Left ventricle myocardium inferior (tissue), 1 donor: ENCODE measurements around the gene LMAN1. TPM values are rescaled to one million over a fixed set of nuclear protein-coding genes. Genes with fewer than 3 reads are reported as not detected.

ENCODE experiments used
- DNase-seq: peaks from one replicate; pipeline ENCODE4 v3.0.0-alpha.2; 2020
- H3K27ac ChIP-seq: fragments of 200-600 bp; replicated peaks from 2 replicates; pipeline ENCODE4 v1.8.0; 2021
- H3K27me3 ChIP-seq: fragments of 200-600 bp; 2 replicates; pipeline ENCODE4 v1.8.0; 2021; ENCODE audit warnings: low read depth
- H3K36me3 ChIP-seq: fragments of 200-600 bp; 2 replicates; pipeline ENCODE4 v1.8.0; 2021
- H3K4me1 ChIP-seq: fragments of 200-600 bp; 2 replicates; pipeline ENCODE4 v1.8.0; 2021
- H3K4me3 ChIP-seq: fragments of 200-600 bp; 2 replicates; pipeline ENCODE4 v1.8.0; 2021; ENCODE audit warnings: mild to moderate bottlenecking, moderate library complexity
- H3K9me3 ChIP-seq: fragments of 200-600 bp; replicated peaks from 2 replicates; pipeline ENCODE4 v1.8.0; 2021
- CTCF ChIP-seq: fragments of 200-600 bp; IDR thresholded peaks from 2 replicates; pipeline ENCODE4 v1.8.0; 2021; ENCODE audit warnings: antibody characterized with exemption, mild to moderate bottlenecking, borderline replicate concordance
- intact Hi-C: fragments of 100-400 bp; cut with micrococcal nuclease; formaldehyde crosslinking; loops from one replicate; pipeline ENCODE4 v1.11.0; 2022
- total RNA-seq: library from RNA; stranded (reverse); fragmentation: NEBNext Ultra II Directional; extraction: Animal tissue kit (Norgen Biotek cat#: 25700); gene quantifications from one replicate; pipeline ENCODE4 v1.2.1, GENCODE V29; 2021
- donor health status: DM: no; HTN: yes; CAD: no; lungs with severe emphysema.

Gene LMAN1
- total RNA-seq, 1 donor from 2014 or later, result 56.8 TPM

- Histone ChIP-seq H3K4me1 (peaks cover 13% of the 10 kb centered on the region), H3K4me3 (no peak overlapping the region), H3K27me3 (peaks cover 82% of the 10 kb centered on the region), H3K36me3 (no peaks in the 10 kb centered on the region), H3K27ac (no peak overlapping the region), H3K9me3 (no peaks in the 10 kb centered on the region)
- no peak for DNase-seq
- no peak for TF ChIP-seq CTCF
- intact Hi-C loops, result no loop called here
Measured at GRCh38 chr18:59306640-59307039, 52.4 kb downstream of the LMAN1 start.

- H3K4me3 ChIP-seq, result no peak overlapping the region
- no peak overlapping the region for H3K27ac ChIP-seq
- intact Hi-C loops, result no loop called here
- peaks cover 13% of the 10 kb centered on the region for H3K4me1 ChIP-seq
- no peak for DNase-seq
- peaks cover 82% of the 10 kb centered on the region for H3K27me3 ChIP-seq
- TF ChIP-seq CTCF, result no peak
- no peaks in the 10 kb centered on the region for H3K9me3 ChIP-seq
- H3K36me3 ChIP-seq, result no peaks in the 10 kb centered on the region
Measured at GRCh38 chr18:59305295-59305694, 53.8 kb downstream of the LMAN1 start.

- intact Hi-C loops, result no loop called here
- no peak for DNase-seq
- Histone ChIP-seq H3K4me3 (no peak overlapping the region), H3K36me3 (no peaks in the 10 kb centered on the region), H3K9me3 (no peaks in the 10 kb centered on the region), H3K4me1 (peaks cover 9% of the 10 kb centered on the region), H3K27me3 (peaks cover 82% of the 10 kb centered on the region), H3K27ac (no peak overlapping the region)
- TF ChIP-seq CTCF, result no peak
Measured at GRCh38 chr18:59303656-59304195, 55.3 kb downstream of the LMAN1 start.

GRCh38 chr18:59303006-59303405 is 56.1 kb downstream of the LMAN1 start:
- H3K9me3 ChIP-seq, result no peaks in the 10 kb centered on the region
- no peak overlapping the region for H3K4me3 ChIP-seq
- no peaks in the 10 kb centered on the region for H3K36me3 ChIP-seq
- H3K27ac ChIP-seq, result no peak overlapping the region
- H3K4me1 ChIP-seq, result peaks cover 2% of the 10 kb centered on the region
- peaks cover 84% of the 10 kb centered on the region for H3K27me3 ChIP-seq
- intact Hi-C loops, result no loop called here
- DNase-seq, result no peak
- TF ChIP-seq CTCF, result no peak

GRCh38 chr18:59301929-59302328 is 57.1 kb downstream of the LMAN1 start:
- intact Hi-C loops, result no loop called here

More at GRCh38 chr18:59301929-59302328, 57.1 kb downstream of the LMAN1 start:
- no peak for TF ChIP-seq CTCF
- Histone ChIP-seq H3K36me3 (no peaks in the 10 kb centered on the region), H3K27ac (no peak overlapping the region), H3K9me3 (no peaks in the 10 kb centered on the region), H3K4me1 (no peaks in the 10 kb centered on the region), H3K4me3 (no peak overlapping the region), H3K27me3 (peaks cover 77% of the 10 kb centered on the region)
- no peak for DNase-seq
